ENCODE measurements around the gene HTT.
A peak's percentile ranks its signal among the peaks of the same experiment; 100 is the strongest.

GRCh38 chr4:3047464-3048286 lies 26.8 kb upstream of the HTT start:
- TF ChIP-seq CTCF (optimal IDR thresholded peaks at IDR 0.05 in 1 of 3, IDR thresholded peaks at IDR 0.05 in 1 of 3, conservative IDR thresholded peaks at IDR 0.05 in 1 of 3; ENCODE audit: extremely low read depth in 1 of 3, insufficient read depth in 2 of 3, low read length in 3 of 3) (peak; percentile 26 to 76 (median 61)), EZH2 (IDR thresholded peaks at IDR 0.05; ENCODE audit: low read length) (no peak)
